Esophagus squamous epithelium (tissue), 4 donors: ENCODE data around the gene LRRN3.

ENCODE experiments used
- CTCF ChIP-seq, 6 experiments: fragments of 450-650 bp in 4 of 6; fragments of 200-600 bp in 2 of 6; sonication (generic) in 2 of 6; IDR thresholded peaks; one replicate each; pipeline ENCODE4 v1.5.1; 2016 to 2019; ENCODE audit warnings: antibody characterized with exemption in 6 of 6, mild to moderate bottlenecking in 4 of 6, moderate library complexity in 4 of 6
- POLR2A ChIP-seq, 4 donors: fragments of 450-650 bp; IDR thresholded peaks; one replicate each; pipeline ENCODE4 v1.6.1; 2017; ENCODE audit warnings: antibody characterized with exemption in 4 of 4, mild to moderate bottlenecking in 4 of 4, moderate library complexity in 3 of 4

GRCh38 chr7:111132833-111133232 is 41.9 kb downstream of the LRRN3 start:
- TF ChIP-seq POLR2A (IDR thresholded peaks at IDR 0.05) (no peak), CTCF (IDR thresholded peaks at IDR 0.05) (no peak)
